CD4-positive, alpha-beta T cell (primary cell): ENCODE measurements around the gene RSBN1L. TPM values are rescaled to one million over a fixed set of nuclear protein-coding genes. Genes with fewer than 3 reads are reported as not detected.

Experiments
- ATAC-seq: fragments of 200-7000 bp; cut with Tn5 transposase; one replicate; pipeline ENCODE4 v1.10.0; 2022; ENCODE audit warnings: mild to moderate bottlenecking; ENCODE audit not compliant: poor library complexity
- CTCF ChIA-PET: fragments of 350-600 bp; sonication (Branson Sonifier 250); formaldehyde crosslinking; loops from one replicate; lab custom pipeline; 2021; ENCODE audit warnings: antibody characterized with exemption, inconsistent platforms; lab: Charles Lee
- POLR2A ChIA-PET: fragments of 350-600 bp; sonication (Branson Sonifier 250); formaldehyde crosslinking; loops from one replicate; lab custom pipeline; 2021; ENCODE audit warnings: antibody characterized with exemption, inconsistent platforms; lab: Charles Lee
- DNase-seq, 14 experiments: peaks; one replicate each; pipeline ENCODE4 v3.0.0-alpha.2; 2013 to 2020; ENCODE audit warnings: mixed read lengths in 2 of 14
- H3K27ac ChIP-seq, 2 donors: one replicate each; pipeline versions ENCODE4 v1.5.1 to v1.7.0; 2013; ENCODE audit warnings: low read length in 2 of 2, low read depth in 1 of 2, mild to moderate bottlenecking in 1 of 2
- H3K27me3 ChIP-seq, 2 experiments: 1 replicate in 1 of 2; 2 replicates in 1 of 2; pipeline versions ENCODE4 v1.6.1 to v1.7.0; 2013; ENCODE audit warnings: low read length in 2 of 2, control low read depth in 1 of 2, mild to moderate bottlenecking in 1 of 2, moderate library complexity in 1 of 2; ENCODE audit not compliant: insufficient read depth in 2 of 2, control insufficient read depth in 1 of 2
- H3K36me3 ChIP-seq: one replicate; pipeline ENCODE4 v1.6.1; 2013; ENCODE audit warnings: low read length, control low read depth; ENCODE audit not compliant: insufficient read depth
- H3K4me1 ChIP-seq: one replicate; pipeline ENCODE4 v1.6.1; 2013; ENCODE audit warnings: low read length, control low read depth; ENCODE audit not compliant: insufficient read depth
- H3K4me3 ChIP-seq: one replicate; pipeline ENCODE4 v1.5.1; 2013; ENCODE audit warnings: mild to moderate bottlenecking, low read length, moderate library complexity
- H3K9me3 ChIP-seq, 2 experiments: 1 replicate in 1 of 2; 2 replicates in 1 of 2; pipeline versions ENCODE4 v1.6.1 to v1.7.0; 2013; ENCODE audit warnings: low read length in 2 of 2, mild to moderate bottlenecking in 2 of 2, control low read depth in 1 of 2, moderate library complexity in 1 of 2; ENCODE audit not compliant: control insufficient read depth in 1 of 2, insufficient read depth in 1 of 2
- H3K27ac Mint-ChIP-seq: one replicate; pipeline ENCODE4 v1.8.0; 2020; ENCODE audit warnings: mixed read lengths
- H3K27me3 Mint-ChIP-seq: one replicate; pipeline ENCODE4 v1.8.0; 2021; ENCODE audit warnings: mixed read lengths
- H3K36me3 Mint-ChIP-seq: one replicate; pipeline ENCODE4 v1.8.0; 2021; ENCODE audit warnings: low read depth, mixed read lengths
- H3K4me1 Mint-ChIP-seq: one replicate; pipeline ENCODE4 v1.8.0; 2021; ENCODE audit warnings: low read depth, mixed read lengths
- H3K4me3 Mint-ChIP-seq: one replicate; pipeline ENCODE4 v1.8.0; 2020; ENCODE audit warnings: mild to moderate bottlenecking, mixed read lengths
- H3K9me3 Mint-ChIP-seq: one replicate; pipeline ENCODE4 v1.8.0; 2020; ENCODE audit warnings: mixed read lengths
- CTCF ChIP-seq: fragments of 200-600 bp; IDR thresholded peaks from one replicate; pipeline ENCODE4 v1.8.0; 2022; ENCODE audit warnings: antibody characterized with exemption, mild to moderate bottlenecking
- intact Hi-C, 2 experiments: fragments of 100-400 bp; cut with DNase I in 1 of 2; cut with micrococcal nuclease in 1 of 2; formaldehyde crosslinking; loops; one replicate each; pipeline versions ENCODE4 v1.15.1 to v1.9.0; 2023 to 2025; cut with DNase I, micrococcal nuclease
- total RNA-seq, 174 experiments: library from RNA in 2 of 174; stranded (reverse) in 2 of 174; gene quantifications; one replicate each; pipeline ENCODE4 v1.2.3 and lab custom pipeline; 2021 to 2026

RSBN1L gene
- total RNA-seq, 2 experiments from 2014 or later = 9.0 to 9.6 TPM

GRCh38 chr7:77684030-77684429, 12.2 kb upstream of the RSBN1L start:
- Histone ChIP-seq H3K4me1 (peaks cover 10% of the 10 kb centered on the region), H3K27me3 (no peaks in the 10 kb centered on the region), H3K4me3 (no peak overlapping the region), H3K9me3 (no peaks in the 10 kb centered on the region), H3K27ac (no peak overlapping the region), H3K36me3 (peaks cover 4% of the 10 kb centered on the region)
- Mint-ChIP-seq H3K27ac (no peak overlapping the region), H3K4me3 (no peak overlapping the region), H3K36me3 (peaks cover 25% of the 10 kb centered on the region), H3K9me3 (no peaks in the 10 kb centered on the region), H3K4me1 (peaks cover 28% of the 10 kb centered on the region), H3K27me3 (no peaks in the 10 kb centered on the region)
- intact Hi-C loops = no loop called here
- POLR2A ChIA-PET = interaction anchor here (1.3 kb wide), 1 partner anchor 12 kb away, joined by 5 read pairs; the partner anchor contains the start of gene RSBN1L
- no peak for TF ChIP-seq CTCF
- no peak for DNase-seq
- CTCF ChIA-PET = interaction anchor here (1.2 kb wide), 1 partner anchor 12 kb away, joined by 4 read pairs; the partner anchor contains the start of gene RSBN1L
- ATAC-seq = no peak

- H3K36me3 Mint-ChIP-seq = peaks cover 20% of the 10 kb centered on the region
- POLR2A ChIA-PET = interaction anchor here (1.3 kb wide), 1 partner anchor 11 kb away, joined by 5 read pairs; the partner anchor contains the start of gene RSBN1L
These were observed 11.0 kb upstream of the RSBN1L start for GRCh38 chr7:77685233-77685632.

GRCh38 chr7:77687100-77687746, 9.0 kb upstream of the RSBN1L start:
- H3K9me3 Mint-ChIP-seq = no peaks in the 10 kb centered on the region
- peaks cover 4% of the 10 kb centered on the region for H3K36me3 ChIP-seq
- peaks cover 16% of the 10 kb centered on the region for H3K36me3 Mint-ChIP-seq
- CTCF ChIA-PET = interaction anchor here (0.5 to 1.2 kb wide), 2 partner anchors 9 to 131 kb away, joined by 3 to 5 read pairs; no protein-coding TSS in a partner anchor
- DNase-seq (peak in 1 of 14 experiments; percentile 19), ATAC-seq (peak; percentile 69)
- POLR2A ChIA-PET = interaction anchor here (1.0 to 2.7 kb wide), 5 partner anchors 9 to 111 kb away, joined by 3 to 31 read pairs (median 3); partner anchors contain the start of genes PHTF2, RSBN1L and TMEM60
- H3K27me3 ChIP-seq = no peaks in the 10 kb centered on the region
- H3K4me3 ChIP-seq = no peak overlapping the region
- no peaks in the 10 kb centered on the region for H3K27me3 Mint-ChIP-seq
- TF ChIP-seq CTCF = no peak
- peak overlapping the region; percentile 48 for H3K27ac Mint-ChIP-seq
- H3K4me1 ChIP-seq = peaks cover 10% of the 10 kb centered on the region
- no peak overlapping the region for H3K27ac ChIP-seq
- H3K4me3 Mint-ChIP-seq = peak overlapping the region; percentile 31
- peaks cover 30% of the 10 kb centered on the region for H3K4me1 Mint-ChIP-seq
- no peaks in the 10 kb centered on the region for H3K9me3 ChIP-seq
- intact Hi-C loops = loop anchor here in 1 of 2 experiments (1.0 kb wide), 1 partner anchor 9 kb away; the partner anchor contains the start of gene RSBN1L

More at GRCh38 chr7:77685233-77685632, 11.0 kb upstream of the RSBN1L start:
- no peak overlapping the region for H3K4me3 ChIP-seq
- intact Hi-C loops = no loop called here
- H3K9me3 Mint-ChIP-seq = no peaks in the 10 kb centered on the region
- no peaks in the 10 kb centered on the region for H3K27me3 Mint-ChIP-seq
- no peaks in the 10 kb centered on the region for H3K9me3 ChIP-seq
- peaks cover 4% of the 10 kb centered on the region for H3K36me3 ChIP-seq
- TF ChIP-seq CTCF = no peak
- CTCF ChIA-PET = interaction anchor here (1.2 kb wide), 1 partner anchor 11 kb away, joined by 4 read pairs; the partner anchor contains the start of gene RSBN1L
- H3K4me1 ChIP-seq = peaks cover 10% of the 10 kb centered on the region
- ATAC-seq = no peak
- H3K27ac Mint-ChIP-seq = no peak overlapping the region
- no peaks in the 10 kb centered on the region for H3K27me3 ChIP-seq
- no peak for DNase-seq
- H3K4me1 Mint-ChIP-seq = peaks cover 28% of the 10 kb centered on the region
- H3K4me3 Mint-ChIP-seq = no peak overlapping the region
- no peak overlapping the region for H3K27ac ChIP-seq
